Fibroblast of mammary gland (primary cell): ENCODE results near the gene SFI1.
"Not testable (repeated sequence)": the region's sequence is repeated elsewhere in the genome, so short reads cannot be mapped to it uniquely, and the experiment has no call there.

ENCODE experiments used
- DNase-seq: peaks from one replicate; pipeline ENCODE4 v3.0.0-alpha.2; 2010; ENCODE audit warnings: low read depth
- H3K4me3 ChIP-seq: 2 replicates; pipeline ENCODE4 v1.5.1; 2011; ENCODE audit warnings: low read depth, mild to moderate bottlenecking, low read length, moderate library complexity; ENCODE audit not compliant: control insufficient read depth
- TF ChIP-seq, protein P1 (sequence below): conservative IDR thresholded peaks from 2 replicates; pipeline ENCODE4 v1.5.1; 2011; ENCODE audit warnings: low read depth, low read length, inconsistent platforms; ENCODE audit not compliant: control insufficient read depth, insufficient read depth

SFI1 gene

DNA sequence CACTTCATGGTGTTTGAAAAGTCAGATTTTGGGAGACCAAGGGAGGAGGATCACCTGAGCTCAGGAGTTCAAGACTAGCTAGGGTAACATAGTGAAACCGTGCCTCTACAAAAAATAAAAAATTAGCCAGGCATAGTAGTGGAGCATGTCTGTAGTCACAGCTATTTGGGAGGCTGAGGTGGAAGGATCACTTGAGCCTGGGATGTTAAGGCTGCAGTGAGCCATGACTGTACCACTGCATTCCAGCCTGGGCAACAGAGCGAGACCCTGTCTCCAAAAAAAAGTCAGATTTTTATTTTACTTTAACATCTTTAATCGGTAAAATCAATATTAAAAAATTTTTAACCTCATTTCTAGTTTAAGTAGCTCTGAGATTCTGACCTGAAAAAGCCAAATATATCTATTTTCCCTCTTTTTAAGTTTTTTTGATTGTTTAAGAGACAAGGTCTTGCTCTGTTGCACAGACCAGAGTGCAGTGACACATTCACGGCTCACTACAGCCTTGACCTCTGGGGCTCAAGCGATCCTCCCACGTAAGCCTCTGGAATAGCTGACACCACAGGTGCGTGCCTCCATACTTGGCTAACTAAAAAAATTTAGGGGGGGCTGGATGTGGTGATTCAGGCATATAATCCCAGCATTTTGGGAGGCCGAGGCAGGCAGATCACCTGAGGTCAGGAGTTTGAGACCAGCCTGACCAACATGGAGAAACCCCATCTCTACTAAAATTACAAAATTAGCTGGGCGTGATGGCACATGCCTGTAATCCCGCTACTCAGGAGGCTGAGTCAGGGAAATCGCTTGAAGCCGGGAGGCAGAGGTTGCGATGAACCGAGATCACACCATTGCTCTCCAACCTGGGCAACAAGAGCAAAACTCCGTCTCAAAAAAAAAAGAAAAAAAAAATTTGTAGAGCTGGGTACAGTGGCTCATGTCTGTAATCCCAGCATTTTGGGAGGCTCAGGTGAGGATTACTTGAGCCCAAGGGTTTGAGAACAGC is 48.4 kb downstream of the SFI1 start:
- no peak overlapping the region for H3K4me3 ChIP-seq
- TF ChIP-seq, protein P1, sequence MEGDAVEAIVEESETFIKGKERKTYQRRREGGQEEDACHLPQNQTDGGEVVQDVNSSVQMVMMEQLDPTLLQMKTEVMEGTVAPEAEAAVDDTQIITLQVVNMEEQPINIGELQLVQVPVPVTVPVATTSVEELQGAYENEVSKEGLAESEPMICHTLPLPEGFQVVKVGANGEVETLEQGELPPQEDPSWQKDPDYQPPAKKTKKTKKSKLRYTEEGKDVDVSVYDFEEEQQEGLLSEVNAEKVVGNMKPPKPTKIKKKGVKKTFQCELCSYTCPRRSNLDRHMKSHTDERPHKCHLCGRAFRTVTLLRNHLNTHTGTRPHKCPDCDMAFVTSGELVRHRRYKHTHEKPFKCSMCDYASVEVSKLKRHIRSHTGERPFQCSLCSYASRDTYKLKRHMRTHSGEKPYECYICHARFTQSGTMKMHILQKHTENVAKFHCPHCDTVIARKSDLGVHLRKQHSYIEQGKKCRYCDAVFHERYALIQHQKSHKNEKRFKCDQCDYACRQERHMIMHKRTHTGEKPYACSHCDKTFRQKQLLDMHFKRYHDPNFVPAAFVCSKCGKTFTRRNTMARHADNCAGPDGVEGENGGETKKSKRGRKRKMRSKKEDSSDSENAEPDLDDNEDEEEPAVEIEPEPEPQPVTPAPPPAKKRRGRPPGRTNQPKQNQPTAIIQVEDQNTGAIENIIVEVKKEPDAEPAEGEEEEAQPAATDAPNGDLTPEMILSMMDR: no peak
- DNase-seq: peak; percentile 11

GRCh38 chr22:31550871-31551370 is 54.6 kb downstream of the SFI1 start:
- TF ChIP-seq, protein P1: no peak
- no peak for DNase-seq

GRCh38 chr22:31556627-31557203 is 60.4 kb downstream of the SFI1 start:
- TF ChIP-seq, protein P1: peak; percentile 66
- H3K4me3 ChIP-seq: no peak overlapping the region
- DNase-seq: peak; percentile 48

More at GRCh38 chr22:31550871-31551370, 54.6 kb downstream of the SFI1 start:
- H3K4me3 ChIP-seq: no peak overlapping the region

GRCh38 chr22:31558546-31558945 is 62.2 kb downstream of the SFI1 start:
- DNase-seq: peak; percentile 44

GRCh38 chr22:31561238-31561887 is 65.0 kb downstream of the SFI1 start:
- no peak overlapping the region for H3K4me3 ChIP-seq
- TF ChIP-seq, protein P1: peak; percentile 92
- DNase-seq: peak; percentile 77

More at GRCh38 chr22:31558546-31558945, 62.2 kb downstream of the SFI1 start:
- not testable (repeated sequence) for H3K4me3 ChIP-seq

GRCh38 chr22:31561970-31562369 is 65.6 kb downstream of the SFI1 start:
- TF ChIP-seq, protein P1: no peak
- H3K4me3 ChIP-seq: no peak overlapping the region
- DNase-seq: no peak

GRCh38 chr22:31566484-31566883 is 70.1 kb downstream of the SFI1 start:
- TF ChIP-seq, protein P1: no peak
- DNase-seq: no peak
- no peak overlapping the region for H3K4me3 ChIP-seq
